K562 (cell line): ENCODE results near the gene AIFM3. TPM values are rescaled to one million over a fixed set of nuclear protein-coding genes. Genes with fewer than 3 reads are reported as not detected.

Experiments used
- ASH1L ChIP-seq: fragments of 450-650 bp; IDR thresholded peaks from 2 replicates; pipeline ENCODE4 v1.6.1; 2018; ENCODE audit warnings: borderline replicate concordance, mild to moderate bottlenecking, low read depth; ENCODE audit not compliant: partially characterized antibody
- CAMTA2 ChIP-seq: fragments of 250-450 bp; sonication (Bioruptor Pico); conservative IDR thresholded peaks from 2 replicates; pipeline ENCODE4 v1.5.1; 2022
- CHD2 ChIP-seq: IDR thresholded peaks from 2 replicates; pipeline ENCODE4 v1.6.1; 2011; ENCODE audit warnings: low read depth, low read length
- CREB1 ChIP-seq, 2 experiments: sonication (generic) in 1 of 2; formaldehyde crosslinking in 1 of 2; IDR thresholded peaks; 2 replicates each; pipeline versions ENCODE4 v1.6.1 to v1.8.0; 2012 to 2022; ENCODE audit warnings: inconsistent platforms in 1 of 2, mild to moderate bottlenecking in 1 of 2, missing genetic modification reagents in 1 of 2, moderate library complexity in 1 of 2
- E2F3 ChIP-seq: fragments of 250-450 bp; sonication (Bioruptor Pico); IDR thresholded peaks from 2 replicates; pipeline ENCODE4 v1.4.0; 2020; ENCODE audit warnings: mild to moderate bottlenecking
- HIVEP1 ChIP-seq: fragments of 250-450 bp; sonication (Bioruptor Pico); IDR thresholded peaks from 2 replicates; pipeline ENCODE4 v1.4.0; 2020; ENCODE audit warnings: mild to moderate bottlenecking
- KAT7 ChIP-seq: sonication (generic); formaldehyde crosslinking; IDR thresholded peaks from 2 replicates; pipeline ENCODE4 v1.8.0; 2022; ENCODE audit warnings: missing genetic modification reagents, mild to moderate bottlenecking, borderline replicate concordance
- MAFG ChIP-seq: fragments of 450-650 bp; conservative IDR thresholded peaks from 2 replicates; pipeline ENCODE4 v1.6.1; 2016; ENCODE audit warnings: missing genetic modification characterization, missing compliant biosample characterization
- NBN ChIP-seq: fragments of 450-650 bp; IDR thresholded peaks from 2 replicates; pipeline ENCODE4 v1.6.1; 2016; ENCODE audit warnings: low read depth, mild to moderate bottlenecking
- RBFOX2 ChIP-seq: fragments of 200-400 bp; formaldehyde crosslinking; IDR thresholded peaks from 2 replicates; pipeline ENCODE4 v1.6.1; 2017; ENCODE audit warnings: low read depth, mild to moderate bottlenecking, low read length, moderate library complexity
- RFX7 ChIP-seq: fragments of 250-450 bp; sonication (Bioruptor Pico); IDR thresholded peaks from 2 replicates; pipeline ENCODE4 v1.5.1; 2021; ENCODE audit warnings: mild to moderate bottlenecking
- SAFB2 ChIP-seq: fragments of 200-400 bp; formaldehyde crosslinking; IDR thresholded peaks from 2 replicates; pipeline ENCODE4 v1.6.1; 2018; ENCODE audit warnings: borderline replicate concordance, low read length, low read depth, moderate library complexity; ENCODE audit not compliant: severe bottlenecking
- SOX6 ChIP-seq: fragments of 450-650 bp; IDR thresholded peaks from 2 replicates; pipeline ENCODE4 v1.6.1; 2014; ENCODE audit warnings: mild to moderate bottlenecking
- SRSF3 ChIP-seq: fragments of 200-400 bp; formaldehyde crosslinking; IDR thresholded peaks from 2 replicates; pipeline ENCODE4 v1.6.1; 2016; ENCODE audit warnings: mild to moderate bottlenecking, low read length, moderate library complexity; ENCODE audit not compliant: insufficient read depth
- TEAD4 ChIP-seq, 2 experiments: sonication (generic) in 1 of 2; formaldehyde crosslinking in 1 of 2; IDR thresholded peaks; 2 replicates each; pipeline versions ENCODE4 v1.6.1 to v1.8.0; 2012 to 2022; ENCODE audit warnings: borderline replicate concordance in 1 of 2, inconsistent platforms in 1 of 2, low read length in 1 of 2, mild to moderate bottlenecking in 1 of 2, missing genetic modification reagents in 1 of 2
- TRIM24 ChIP-seq, 2 experiments: fragments of 450-650 bp; IDR thresholded peaks; 2 replicates each; pipeline ENCODE4 v1.6.1; 2016
- ZFP36 ChIP-seq: fragments of 150-350 bp; IDR thresholded peaks from 2 replicates; pipeline ENCODE4 v1.6.1; 2018; ENCODE audit warnings: low read length, low read depth; ENCODE audit not compliant: partially characterized antibody
- ZFPM2 ChIP-seq: fragments of 250-450 bp; sonication (Bioruptor Pico); IDR thresholded peaks from 2 replicates; pipeline ENCODE4 v1.5.1; 2022; ENCODE audit warnings: mild to moderate bottlenecking
- ZNF12 ChIP-seq: sonication (generic); formaldehyde crosslinking; IDR thresholded peaks from 2 replicates; pipeline ENCODE4 v1.4.0; 2020; ENCODE audit warnings: mild to moderate bottlenecking, missing genetic modification reagents
- ZNF507 ChIP-seq: conservative IDR thresholded peaks from 2 replicates; pipeline ENCODE4 v1.6.1; 2017; ENCODE audit warnings: missing genetic modification characterization, missing compliant biosample characterization
- polyA plus RNA-seq, 8 experiments: library from polyadenylated mRNA; depleted of rRNA in 4 of 8; stranded (reverse) in 5 of 8; unstranded in 3 of 8; fragments of >200 nt; fragmentation: Nextera tagmentation in 2 of 8; fragmentation: Illumina TruSeq in 1 of 8; extraction: Ambion mirVana in 2 of 8; extraction: Trizol in 1 of 8; gene quantifications; 2 replicates each; pipeline versions ENCODE4 v1.2.1 to v1.2.3, GENCODE V29; 2011 to 2014; ENCODE audit warnings: inconsistent platforms in 1 of 8, missing spikeins in 1 of 8
- total RNA-seq, 7 experiments: library from RNA; depleted of rRNA in 6 of 7; stranded (reverse); fragments of >200 nt in 6 of 7; fragmentation: Illumina TruSeq in 2 of 7; extraction: Trizol in 2 of 7; gene quantifications; 2 replicates each; pipeline versions ENCODE4 v1.2.1 to v1.2.3, GENCODE V29; 2011 to 2021; ENCODE audit warnings: low replicate concordance in 1 of 7
- TF ChIP-seq, protein P1 (sequence below): sonication (generic); formaldehyde crosslinking; IDR thresholded peaks from 2 replicates; pipeline ENCODE4 v1.8.1; 2023; ENCODE audit warnings: mild to moderate bottlenecking, missing genetic modification reagents, moderate library complexity
- TF ChIP-seq, protein P2 (sequence below): fragments of 150-350 bp; conservative IDR thresholded peaks from 2 replicates; pipeline ENCODE4 v1.6.1; 2014; ENCODE audit warnings: low read length
- TF ChIP-seq, protein P3 (sequence below), 3 experiments: IDR thresholded peaks in 2 of 3; conservative IDR thresholded peaks in 1 of 3; 2 replicates each; pipeline ENCODE4 v1.5.1; 2011 to 2012; ENCODE audit warnings: low read length in 3 of 3, mild to moderate bottlenecking in 3 of 3, control low read depth in 2 of 3, improper control_type of control experiment in 1 of 3, inconsistent platforms in 1 of 3, low read depth in 1 of 3, mixed read lengths in 1 of 3, moderate library complexity in 1 of 3; ENCODE audit not compliant: insufficient read depth in 2 of 3

Gene AIFM3
- total and polyA plus RNA-seq, 9 of the 15 experiments (the other 6 are each of a cell fraction or from before 2014, with no cell fraction given), result 0.03 to 0.20 (median 0.07) TPM; not detected in 1

DNA sequence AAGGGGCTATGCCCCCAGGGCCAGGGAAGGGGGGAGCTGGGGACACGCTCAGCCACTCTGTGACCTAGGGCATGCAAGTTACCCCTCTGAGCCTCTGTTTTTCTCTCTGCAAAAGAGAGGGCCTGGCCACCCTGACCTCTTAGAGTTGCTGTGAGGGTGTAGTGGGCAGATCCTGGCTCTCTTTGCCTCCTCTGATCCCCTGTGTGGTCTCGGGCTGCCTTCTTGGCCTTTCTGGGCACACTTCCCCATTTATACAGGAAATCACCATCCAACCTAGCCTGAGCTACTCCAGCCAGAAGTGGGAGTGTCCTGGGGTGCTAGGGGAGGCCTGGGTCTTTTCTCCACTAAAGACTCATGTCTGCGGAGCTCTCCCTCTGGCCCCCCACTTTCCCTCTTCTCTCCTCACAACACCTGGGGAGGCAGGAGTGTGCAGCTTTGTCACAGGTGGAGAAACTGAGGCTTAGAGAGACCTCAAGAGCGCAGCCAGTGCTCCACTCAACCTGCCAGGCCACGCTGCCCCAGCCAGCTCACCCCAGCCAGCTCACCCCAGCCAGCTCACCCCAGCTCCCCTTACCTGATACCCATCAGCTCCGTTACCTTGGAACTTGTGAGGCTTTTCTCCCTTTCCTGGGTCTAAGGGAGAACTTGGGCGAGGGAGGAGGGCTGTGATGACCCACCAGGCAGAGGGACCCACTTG, 1.4 kb downstream of the AIFM3 start (continued):
- no peak for TF ChIP-seq SRSF3
- TF ChIP-seq ZFP36, result peak; percentile 82
- TF ChIP-seq NBN, result no peak
- TF ChIP-seq HIVEP1, result no peak
- no peak for TF ChIP-seq RFX7 (CRISPR knock-in tag)
- TF ChIP-seq CHD2, result no peak
- TF ChIP-seq, protein P1, sequence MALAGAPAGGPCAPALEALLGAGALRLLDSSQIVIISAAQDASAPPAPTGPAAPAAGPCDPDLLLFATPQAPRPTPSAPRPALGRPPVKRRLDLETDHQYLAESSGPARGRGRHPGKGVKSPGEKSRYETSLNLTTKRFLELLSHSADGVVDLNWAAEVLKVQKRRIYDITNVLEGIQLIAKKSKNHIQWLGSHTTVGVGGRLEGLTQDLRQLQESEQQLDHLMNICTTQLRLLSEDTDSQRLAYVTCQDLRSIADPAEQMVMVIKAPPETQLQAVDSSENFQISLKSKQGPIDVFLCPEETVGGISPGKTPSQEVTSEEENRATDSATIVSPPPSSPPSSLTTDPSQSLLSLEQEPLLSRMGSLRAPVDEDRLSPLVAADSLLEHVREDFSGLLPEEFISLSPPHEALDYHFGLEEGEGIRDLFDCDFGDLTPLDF (CRISPR knock-in tag), result no peak
- 0 out of 2 replicates have a peak, but pooled peaks have one; percentile 33 for TF ChIP-seq E2F3 (CRISPR knock-in tag)
- no peak for TF ChIP-seq SOX6
- no peak for TF ChIP-seq MAFG
- no peak for TF ChIP-seq TRIM24 (IDR thresholded peaks at IDR 0.05)
- TF ChIP-seq KAT7, result peak; percentile 70; the same call in 1 of the 2 replicates
- TF ChIP-seq ASH1L, result no peak
- TF ChIP-seq, protein P2, sequence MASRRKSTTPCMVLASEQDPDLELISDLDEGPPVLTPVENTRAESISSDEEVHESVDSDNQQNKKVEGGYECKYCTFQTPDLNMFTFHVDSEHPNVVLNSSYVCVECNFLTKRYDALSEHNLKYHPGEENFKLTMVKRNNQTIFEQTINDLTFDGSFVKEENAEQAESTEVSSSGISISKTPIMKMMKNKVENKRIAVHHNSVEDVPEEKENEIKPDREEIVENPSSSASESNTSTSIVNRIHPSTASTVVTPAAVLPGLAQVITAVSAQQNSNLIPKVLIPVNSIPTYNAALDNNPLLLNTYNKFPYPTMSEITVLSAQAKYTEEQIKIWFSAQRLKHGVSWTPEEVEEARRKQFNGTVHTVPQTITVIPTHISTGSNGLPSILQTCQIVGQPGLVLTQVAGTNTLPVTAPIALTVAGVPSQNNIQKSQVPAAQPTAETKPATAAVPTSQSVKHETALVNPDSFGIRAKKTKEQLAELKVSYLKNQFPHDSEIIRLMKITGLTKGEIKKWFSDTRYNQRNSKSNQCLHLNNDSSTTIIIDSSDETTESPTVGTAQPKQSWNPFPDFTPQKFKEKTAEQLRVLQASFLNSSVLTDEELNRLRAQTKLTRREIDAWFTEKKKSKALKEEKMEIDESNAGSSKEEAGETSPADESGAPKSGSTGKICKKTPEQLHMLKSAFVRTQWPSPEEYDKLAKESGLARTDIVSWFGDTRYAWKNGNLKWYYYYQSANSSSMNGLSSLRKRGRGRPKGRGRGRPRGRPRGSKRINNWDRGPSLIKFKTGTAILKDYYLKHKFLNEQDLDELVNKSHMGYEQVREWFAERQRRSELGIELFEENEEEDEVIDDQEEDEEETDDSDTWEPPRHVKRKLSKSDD, result 0 out of 2 replicates have a peak, but pooled peaks have one; percentile 15
- no peak for TF ChIP-seq ZNF12
- 0 out of 2 replicates have a peak, but pooled peaks have one; percentile 4 for TF ChIP-seq CREB1 (IDR thresholded peaks at IDR 0.05)
- 0 out of 2 replicates have a peak, but pooled peaks have one; percentile 24 for TF ChIP-seq CREB1 (CRISPR knock-in tag; IDR thresholded peaks at IDR 0.05)
- TF ChIP-seq, protein P3, sequence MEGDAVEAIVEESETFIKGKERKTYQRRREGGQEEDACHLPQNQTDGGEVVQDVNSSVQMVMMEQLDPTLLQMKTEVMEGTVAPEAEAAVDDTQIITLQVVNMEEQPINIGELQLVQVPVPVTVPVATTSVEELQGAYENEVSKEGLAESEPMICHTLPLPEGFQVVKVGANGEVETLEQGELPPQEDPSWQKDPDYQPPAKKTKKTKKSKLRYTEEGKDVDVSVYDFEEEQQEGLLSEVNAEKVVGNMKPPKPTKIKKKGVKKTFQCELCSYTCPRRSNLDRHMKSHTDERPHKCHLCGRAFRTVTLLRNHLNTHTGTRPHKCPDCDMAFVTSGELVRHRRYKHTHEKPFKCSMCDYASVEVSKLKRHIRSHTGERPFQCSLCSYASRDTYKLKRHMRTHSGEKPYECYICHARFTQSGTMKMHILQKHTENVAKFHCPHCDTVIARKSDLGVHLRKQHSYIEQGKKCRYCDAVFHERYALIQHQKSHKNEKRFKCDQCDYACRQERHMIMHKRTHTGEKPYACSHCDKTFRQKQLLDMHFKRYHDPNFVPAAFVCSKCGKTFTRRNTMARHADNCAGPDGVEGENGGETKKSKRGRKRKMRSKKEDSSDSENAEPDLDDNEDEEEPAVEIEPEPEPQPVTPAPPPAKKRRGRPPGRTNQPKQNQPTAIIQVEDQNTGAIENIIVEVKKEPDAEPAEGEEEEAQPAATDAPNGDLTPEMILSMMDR (IDR thresholded peaks at IDR 0.05 in 2 of 3, conservative IDR thresholded peaks at IDR 0.05 in 1 of 3; ENCODE audit: insufficient read depth in 2 of 3, low read depth in 1 of 3, low read length in 3 of 3), result no peak
- peak; percentile 88; the same call in 1 of the 2 replicates for TF ChIP-seq ZFPM2 (CRISPR knock-in tag)
- no peak for TF ChIP-seq TEAD4 (IDR thresholded peaks at IDR 0.05; ENCODE audit: low read length)
- peak; percentile 33; the same call in 1 of the 2 replicates for TF ChIP-seq TEAD4 (CRISPR knock-in tag; IDR thresholded peaks at IDR 0.05; ENCODE audit: borderline replicate concordance)
- 0 out of 2 replicates have a peak, but pooled peaks have one; percentile 18 for TF ChIP-seq RBFOX2
- TF ChIP-seq CAMTA2 (CRISPR knock-in tag), result no peak
- TF ChIP-seq SAFB2, result no peak
- no peak for TF ChIP-seq ZNF507 (tag)
